Endothelial cell of umbilical vein (primary cell): Measurements from ENCODE around the gene PTPN12. TPM values are rescaled to one million over a fixed set of nuclear protein-coding genes. Genes with fewer than 3 reads are reported as not detected.
"Not testable (repeated sequence)": the region's sequence is repeated elsewhere in the genome, so short reads cannot be mapped to it uniquely, and the experiment has no call there.

Source experiments
- BruUV-seq: library from RNA; stranded (reverse); fragments of 400-500 nt; replicated peaks from 2 replicates; lab custom pipeline; 2021; lab: Mats Ljungman, UMichigan
- CTCF ChIA-PET: fragments of 300-600, 350-600 bp; sonication (Branson Sonifier 250); formaldehyde crosslinking; loops from one replicate; lab custom pipeline; 2021; ENCODE audit warnings: antibody characterized with exemption, inconsistent platforms; lab: Charles Lee
- POLR2A ChIA-PET: fragments of 300-600, 350-600 bp; sonication (Branson Sonifier 250); formaldehyde crosslinking; loops from one replicate; lab custom pipeline; 2021; ENCODE audit warnings: antibody characterized with exemption, inconsistent platforms; lab: Charles Lee
- DNase-seq: peaks from one replicate; pipeline ENCODE4 v3.0.0-alpha.2; 2011; ENCODE audit warnings: low read depth, low spot score
- FAIRE-seq: peaks from 2 replicates; lab custom pipeline; 2011; peaks lifted over from hg19 to GRCh38; lab: Jason Lieb, UNC
- H2AFZ ChIP-seq: 2 replicates; pipeline ENCODE4 v1.6.0; 2012; ENCODE audit warnings: low read depth, low read length, control low read depth, inconsistent platforms
- H3K27ac ChIP-seq: 2 replicates; pipeline ENCODE4 v1.5.1; 2011; ENCODE audit warnings: low read depth, mild to moderate bottlenecking, control low read depth, low read length, moderate library complexity; ENCODE audit not compliant: insufficient read depth
- H3K27me3 ChIP-seq, 2 experiments: 2 replicates each; pipeline versions ENCODE4 v1.6.0 to v1.6.1; 2011; ENCODE audit warnings: low read length in 2 of 2, mixed read lengths in 1 of 2; ENCODE audit not compliant: control insufficient read depth in 2 of 2, insufficient read depth in 2 of 2
- H3K36me3 ChIP-seq, 2 experiments: 2 replicates in 1 of 2; 3 replicates in 1 of 2; pipeline ENCODE4 v1.5.1; 2011; ENCODE audit warnings: low read length in 2 of 2, mild to moderate bottlenecking in 1 of 2, moderate library complexity in 1 of 2; ENCODE audit not compliant: control insufficient read depth in 2 of 2, insufficient read depth in 2 of 2; ENCODE audit errors: extremely low read depth in 1 of 2
- H3K4me1 ChIP-seq: 3 replicates; pipeline ENCODE4 v1.5.1; 2011; ENCODE audit warnings: mild to moderate bottlenecking, low read length; ENCODE audit not compliant: control insufficient read depth, insufficient read depth; ENCODE audit errors: extremely low read depth
- H3K4me2 ChIP-seq: 2 replicates; pipeline ENCODE4 v1.6.1; 2011; ENCODE audit warnings: low read length, control low read depth, mixed read lengths; ENCODE audit not compliant: insufficient read depth
- H3K4me3 ChIP-seq, 3 experiments: fragments of 200-600 bp in 1 of 3; sonication (generic), shearing (Covaris generic) in 1 of 3; replicated peaks in 1 of 3; 2 replicates each; pipeline ENCODE4 v1.5.1; 2011 to 2016; ENCODE audit warnings: control low read depth in 3 of 3, low read length in 3 of 3, mild to moderate bottlenecking in 2 of 3, inconsistent platforms in 1 of 3, low read depth in 1 of 3, moderate library complexity in 1 of 3; ENCODE audit not compliant: insufficient read depth in 1 of 3
- H3K79me2 ChIP-seq: 2 replicates; pipeline ENCODE4 v1.6.0; 2012; ENCODE audit warnings: low read length, inconsistent platforms; ENCODE audit not compliant: control insufficient read depth, insufficient read depth
- H3K9ac ChIP-seq: replicated peaks from 2 replicates; pipeline ENCODE3; 2011; ENCODE audit warnings: low read length, control low read depth; ENCODE audit not compliant: insufficient read depth; ENCODE audit errors: extremely low read depth
- H3K9me1 ChIP-seq: replicated peaks from 3 replicates; pipeline ENCODE4 v1.6.0; 2011; ENCODE audit warnings: mild to moderate bottlenecking, low read length; ENCODE audit not compliant: control insufficient read depth, insufficient read depth; ENCODE audit errors: extremely low read depth
- H3K9me3 ChIP-seq: replicated peaks from 2 replicates; pipeline ENCODE4 v1.5.1; 2012; ENCODE audit warnings: low read length, inconsistent platforms; ENCODE audit not compliant: control insufficient read depth, insufficient read depth
- H4K20me1 ChIP-seq: replicated peaks from 2 replicates; pipeline ENCODE3; 2011; ENCODE audit warnings: mild to moderate bottlenecking, low read length; ENCODE audit not compliant: control insufficient read depth, insufficient read depth; ENCODE audit errors: extremely low read depth
- EZH2 ChIP-seq: IDR thresholded peaks from 2 replicates; pipeline ENCODE4 v1.6.1; 2012; ENCODE audit warnings: borderline replicate concordance, low read depth, mild to moderate bottlenecking, moderate library complexity, low read length, inconsistent platforms; ENCODE audit not compliant: severe bottlenecking
- FOS ChIP-seq: IDR thresholded peaks from 2 replicates; pipeline ENCODE4 v1.6.1; 2011; ENCODE audit warnings: mild to moderate bottlenecking, low read length, moderate library complexity, borderline replicate concordance; ENCODE audit not compliant: insufficient read depth
- GATA2 ChIP-seq: IDR thresholded peaks from 2 replicates; pipeline ENCODE4 v1.7.0; 2011; ENCODE audit warnings: low read depth, mild to moderate bottlenecking, moderate library complexity, mixed read lengths, low read length; ENCODE audit not compliant: insufficient read length, insufficient read depth
- JUN ChIP-seq: IDR thresholded peaks from 2 replicates; pipeline ENCODE4 v1.6.1; 2011; ENCODE audit warnings: borderline replicate concordance, low read depth; ENCODE audit not compliant: insufficient read length, insufficient read depth
- MYC ChIP-seq: IDR thresholded peaks from one replicate; pipeline ENCODE4 v1.6.1; 2011; ENCODE audit warnings: mild to moderate bottlenecking, low read depth, low read length
- POLR2A ChIP-seq: IDR thresholded peaks from 2 replicates; pipeline ENCODE4 v1.6.1; 2012; ENCODE audit warnings: low read depth, mild to moderate bottlenecking, control low read depth, low read length
- POLR2AphosphoS5 ChIP-seq: IDR thresholded peaks from 2 replicates; pipeline ENCODE4 v1.6.1; 2012; ENCODE audit warnings: low read depth, mild to moderate bottlenecking, control low read depth, low read length, moderate library complexity; ENCODE audit not compliant: insufficient read depth
- dilution Hi-C: fragments of 300-500 bp; cut with MboI; formaldehyde crosslinking; loops from one replicate; pipeline ENCODE4 v1.15.0; 2019; ENCODE audit warnings: low sequenced_read_pairs; ENCODE audit not compliant: extremely low pct_ligation_motif_present
- intact Hi-C: fragments of 100-400 bp; cut with micrococcal nuclease; formaldehyde crosslinking; loops from one replicate; pipeline ENCODE4 v1.10.0; 2022
- polyA plus RNA-seq, 4 experiments: library from polyadenylated mRNA; depleted of rRNA in 3 of 4; stranded (reverse) in 3 of 4; unstranded in 1 of 4; fragments of >200 nt; gene quantifications; 2 replicates each; pipeline versions ENCODE4 v1.2.1 to v1.2.3, GENCODE V29; 2011 to 2012; ENCODE audit warnings: missing spikeins in 1 of 4
- total RNA-seq: library from RNA; stranded (reverse); gene quantifications from 2 replicates; pipeline ENCODE4 v1.2.3, GENCODE V29; 2021
- TF ChIP-seq, protein P1 (sequence below): IDR thresholded peaks from 2 replicates; pipeline ENCODE4 v1.6.1; 2011; ENCODE audit not compliant: insufficient read depth, insufficient read length
- TF ChIP-seq, protein P2 (sequence below), 2 donors: IDR thresholded peaks; 1 replicate in 1 of 2; 2 replicates in 1 of 2; pipeline ENCODE4 v1.5.1; 2011; ENCODE audit warnings: low read length in 2 of 2, mild to moderate bottlenecking in 2 of 2, moderate library complexity in 2 of 2, control low read depth in 1 of 2, inconsistent platforms in 1 of 2, low read depth in 1 of 2; ENCODE audit not compliant: insufficient read depth in 1 of 2; ENCODE audit errors: extremely low read depth in 1 of 2

Gene PTPN12
- total and polyA plus RNA-seq, 2 donors (not counting 3 experiments of a cell fraction or from before 2014, with no cell fraction given): 30.6 to 137 TPM

DNA sequence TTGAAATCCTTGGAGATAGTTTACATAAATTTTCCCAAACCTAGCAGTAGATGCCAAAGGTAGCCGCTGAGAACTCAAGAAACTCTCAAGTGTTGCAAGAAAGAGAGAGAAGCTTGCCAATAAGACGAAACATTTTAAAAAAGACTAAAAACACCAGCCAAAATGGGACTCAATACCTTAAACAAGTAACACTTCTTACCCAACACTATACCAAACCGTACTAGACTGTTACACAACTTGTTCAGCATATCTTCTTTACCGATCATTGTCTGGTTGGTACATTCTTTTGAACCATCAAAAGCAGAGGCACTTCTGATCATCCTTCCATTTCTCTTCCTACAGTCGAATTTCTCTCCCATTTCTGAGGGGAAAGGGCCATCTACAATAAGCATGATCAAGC, 4.8 kb upstream of the PTPN12 start:
- intact Hi-C loops: no loop called here
- TF ChIP-seq POLR2A (no peak), JUN (no peak), POLR2AphosphoS5 (no peak), FOS (no peak), MYC (no peak), EZH2 (no peak), GATA2 (no peak)
- TF ChIP-seq, protein P1, sequence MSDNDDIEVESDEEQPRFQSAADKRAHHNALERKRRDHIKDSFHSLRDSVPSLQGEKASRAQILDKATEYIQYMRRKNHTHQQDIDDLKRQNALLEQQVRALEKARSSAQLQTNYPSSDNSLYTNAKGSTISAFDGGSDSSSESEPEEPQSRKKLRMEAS: no peak
- TF ChIP-seq, protein P2, sequence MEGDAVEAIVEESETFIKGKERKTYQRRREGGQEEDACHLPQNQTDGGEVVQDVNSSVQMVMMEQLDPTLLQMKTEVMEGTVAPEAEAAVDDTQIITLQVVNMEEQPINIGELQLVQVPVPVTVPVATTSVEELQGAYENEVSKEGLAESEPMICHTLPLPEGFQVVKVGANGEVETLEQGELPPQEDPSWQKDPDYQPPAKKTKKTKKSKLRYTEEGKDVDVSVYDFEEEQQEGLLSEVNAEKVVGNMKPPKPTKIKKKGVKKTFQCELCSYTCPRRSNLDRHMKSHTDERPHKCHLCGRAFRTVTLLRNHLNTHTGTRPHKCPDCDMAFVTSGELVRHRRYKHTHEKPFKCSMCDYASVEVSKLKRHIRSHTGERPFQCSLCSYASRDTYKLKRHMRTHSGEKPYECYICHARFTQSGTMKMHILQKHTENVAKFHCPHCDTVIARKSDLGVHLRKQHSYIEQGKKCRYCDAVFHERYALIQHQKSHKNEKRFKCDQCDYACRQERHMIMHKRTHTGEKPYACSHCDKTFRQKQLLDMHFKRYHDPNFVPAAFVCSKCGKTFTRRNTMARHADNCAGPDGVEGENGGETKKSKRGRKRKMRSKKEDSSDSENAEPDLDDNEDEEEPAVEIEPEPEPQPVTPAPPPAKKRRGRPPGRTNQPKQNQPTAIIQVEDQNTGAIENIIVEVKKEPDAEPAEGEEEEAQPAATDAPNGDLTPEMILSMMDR (IDR thresholded peaks at IDR 0.05; ENCODE audit: extremely low read depth in 1 of 2, insufficient read depth in 1 of 2, low read depth in 1 of 2, low read length in 2 of 2): no peak
- no peaks in the 10 kb centered on the region for H3K27me3 ChIP-seq
- no peak overlapping the region for H3K9ac ChIP-seq
- no peak overlapping the region for H3K4me3 ChIP-seq
- DNase-seq: no peak
- POLR2A ChIA-PET: no interaction called here
- dilution Hi-C loops: no loop called here
- no peaks in the 10 kb centered on the region for H3K79me2 ChIP-seq
- no peaks in the 10 kb centered on the region for H3K36me3 ChIP-seq
- no peaks in the 10 kb centered on the region for H3K9me1 ChIP-seq
- H3K4me1 ChIP-seq: peaks cover 4% of the 10 kb centered on the region
- no peak overlapping the region for H2AFZ ChIP-seq
- H4K20me1 ChIP-seq: no peaks in the 10 kb centered on the region
- CTCF ChIA-PET: no interaction called here
- no peaks in the 10 kb centered on the region for H3K9me3 ChIP-seq
- no peak for FAIRE-seq
- H3K27ac ChIP-seq: no peak overlapping the region
- no peak overlapping the region for H3K4me2 ChIP-seq
- BruUV-seq: no TSS peak

DNA sequence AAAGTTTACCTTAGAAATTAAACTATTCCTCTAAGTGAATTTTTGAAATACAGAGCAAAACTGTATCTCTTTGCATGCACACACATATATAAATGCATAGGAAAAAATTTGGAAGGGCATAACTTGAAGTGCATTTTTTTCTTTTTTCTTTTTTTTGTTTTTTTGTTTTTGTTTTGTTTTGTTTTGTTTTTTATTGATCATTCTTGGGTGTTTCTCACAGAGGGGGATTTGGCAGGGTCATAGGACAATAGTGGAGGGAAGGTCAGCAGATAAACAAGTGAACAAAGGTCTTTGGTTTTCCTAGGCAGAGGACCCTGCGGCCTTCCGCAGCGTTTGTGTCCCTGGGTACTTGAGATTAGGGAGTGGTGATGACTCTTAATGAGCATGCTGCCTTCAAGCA, 4.4 kb upstream of the PTPN12 start:
- H4K20me1 ChIP-seq, intact Hi-C loops, H3K9ac ChIP-seq, H3K79me2 ChIP-seq, CTCF ChIA-PET, POLR2A ChIA-PET, H3K4me2 ChIP-seq, DNase-seq, H3K9me1 ChIP-seq, H3K9me3 ChIP-seq, H2AFZ ChIP-seq, BruUV-seq, H3K36me3 ChIP-seq, H3K4me3 ChIP-seq, H3K4me1 ChIP-seq, H3K27ac ChIP-seq, FAIRE-seq, H3K27me3 ChIP-seq, dilution Hi-C loops: not testable (repeated sequence)

DNA sequence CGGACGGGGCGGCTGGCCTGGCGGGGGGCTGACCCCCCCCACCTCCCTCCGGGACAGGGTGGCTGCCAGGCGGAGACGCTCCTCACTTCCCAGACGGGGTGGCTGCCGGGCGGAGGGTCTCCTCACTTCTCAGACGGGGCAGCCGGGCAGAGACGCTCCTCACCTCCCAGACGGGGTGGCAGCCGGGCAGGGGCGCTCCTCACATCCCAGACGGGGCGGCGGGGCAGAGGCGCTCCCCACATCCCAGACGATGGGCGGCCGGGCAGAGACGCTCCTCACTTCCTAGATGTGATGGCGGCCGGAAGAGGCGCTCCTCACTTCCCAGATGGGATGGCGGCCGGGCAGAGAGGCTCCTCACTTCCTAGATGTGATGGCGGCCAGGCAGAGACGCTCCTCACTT, 3.0 kb upstream of the PTPN12 start:
- dilution Hi-C loops, H3K27ac ChIP-seq, H2AFZ ChIP-seq, BruUV-seq, intact Hi-C loops, H3K9me3 ChIP-seq, H3K9me1 ChIP-seq, CTCF ChIA-PET, DNase-seq, H3K27me3 ChIP-seq, H3K9ac ChIP-seq, H3K4me1 ChIP-seq, H3K4me2 ChIP-seq, FAIRE-seq, POLR2A ChIA-PET, H3K36me3 ChIP-seq, H4K20me1 ChIP-seq, H3K4me3 ChIP-seq: not testable (repeated sequence)
- peaks cover 12% of the 10 kb centered on the region for H3K79me2 ChIP-seq
